ENCODE measurements around the gene VAV2. TPM values are rescaled to one million over a fixed set of nuclear protein-coding genes. Genes with fewer than 3 reads are reported as not detected.

The VAV2 gene
- total and polyA plus RNA-seq, 4 donors: 13.0 to 28.2 (median 16.3) TPM

DNA sequence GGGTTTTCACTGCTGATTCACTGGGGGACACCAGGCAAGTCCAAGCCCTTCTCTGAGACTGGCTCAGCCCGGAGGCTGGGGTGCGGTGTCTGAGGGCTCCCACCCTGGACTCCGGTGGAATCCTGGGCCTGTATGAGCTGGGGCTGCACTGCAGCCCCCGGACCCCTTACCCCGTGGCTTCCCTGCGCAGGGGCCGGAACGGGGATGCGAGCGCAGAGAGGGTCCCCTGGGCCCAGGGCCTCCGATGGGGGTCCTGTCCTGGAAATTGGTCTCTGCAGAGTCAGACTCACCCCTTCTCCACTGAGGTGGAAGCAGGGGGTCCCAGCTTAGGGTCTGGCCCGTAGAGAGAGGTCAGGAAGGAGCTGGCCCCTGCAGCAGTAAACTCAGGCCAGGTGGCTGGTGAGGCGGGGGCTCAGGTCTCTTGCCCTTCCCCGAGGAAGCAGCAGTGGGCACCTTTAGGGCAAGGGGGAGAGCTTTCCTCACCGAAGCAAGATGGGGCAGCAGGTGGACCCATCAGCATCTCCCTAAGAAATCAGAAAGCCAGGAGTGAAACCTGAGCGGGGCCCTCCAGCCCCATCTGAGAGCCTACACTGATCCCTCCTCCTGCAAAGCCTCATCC is 1.6 kb upstream of the VAV2 start:
- H3K4me3 ChIP-seq: no peak overlapping the region
- WGBS, 2 donors: 65 to 73% methylated on average over 16 of the region's 16 CpGs
- H3K27me3 ChIP-seq (ENCODE audit: control insufficient read depth in 3 of 3, insufficient read depth in 3 of 3, low read length in 2 of 3): no peaks in the 10 kb centered on the region
- no peaks in the 10 kb centered on the region for H3K36me3 ChIP-seq (ENCODE audit: control insufficient read depth in 4 of 4, insufficient read depth in 4 of 4, low read length in 4 of 4)
- no peak for ATAC-seq (ENCODE audit: insufficient read depth, low FRiP score)
- DNase-seq: no peak
- no peak overlapping the region for H3K9ac ChIP-seq (ENCODE audit: insufficient read depth in 1 of 2, low read length in 2 of 2)
- peak overlapping the region in 1 of 2 donors; percentile 94 for H3K27ac ChIP-seq (ENCODE audit: low read depth in 1 of 2, low read length in 1 of 2)
- no peaks in the 10 kb centered on the region for H3K9me3 ChIP-seq (ENCODE audit: control insufficient read depth in 4 of 4, insufficient read depth in 3 of 4, low read length in 3 of 4)
- peaks cover 0 to 31% (median 15%) of the 10 kb centered on the region in 5 donors for H3K4me1 ChIP-seq (ENCODE audit: control insufficient read depth in 5 of 5, insufficient read depth in 5 of 5, low read length in 5 of 5)
- TF ChIP-seq, protein P1, sequence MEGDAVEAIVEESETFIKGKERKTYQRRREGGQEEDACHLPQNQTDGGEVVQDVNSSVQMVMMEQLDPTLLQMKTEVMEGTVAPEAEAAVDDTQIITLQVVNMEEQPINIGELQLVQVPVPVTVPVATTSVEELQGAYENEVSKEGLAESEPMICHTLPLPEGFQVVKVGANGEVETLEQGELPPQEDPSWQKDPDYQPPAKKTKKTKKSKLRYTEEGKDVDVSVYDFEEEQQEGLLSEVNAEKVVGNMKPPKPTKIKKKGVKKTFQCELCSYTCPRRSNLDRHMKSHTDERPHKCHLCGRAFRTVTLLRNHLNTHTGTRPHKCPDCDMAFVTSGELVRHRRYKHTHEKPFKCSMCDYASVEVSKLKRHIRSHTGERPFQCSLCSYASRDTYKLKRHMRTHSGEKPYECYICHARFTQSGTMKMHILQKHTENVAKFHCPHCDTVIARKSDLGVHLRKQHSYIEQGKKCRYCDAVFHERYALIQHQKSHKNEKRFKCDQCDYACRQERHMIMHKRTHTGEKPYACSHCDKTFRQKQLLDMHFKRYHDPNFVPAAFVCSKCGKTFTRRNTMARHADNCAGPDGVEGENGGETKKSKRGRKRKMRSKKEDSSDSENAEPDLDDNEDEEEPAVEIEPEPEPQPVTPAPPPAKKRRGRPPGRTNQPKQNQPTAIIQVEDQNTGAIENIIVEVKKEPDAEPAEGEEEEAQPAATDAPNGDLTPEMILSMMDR (IDR thresholded peaks at IDR 0.05; ENCODE audit: control extremely low read depth, extremely low read depth): no peak

DNA sequence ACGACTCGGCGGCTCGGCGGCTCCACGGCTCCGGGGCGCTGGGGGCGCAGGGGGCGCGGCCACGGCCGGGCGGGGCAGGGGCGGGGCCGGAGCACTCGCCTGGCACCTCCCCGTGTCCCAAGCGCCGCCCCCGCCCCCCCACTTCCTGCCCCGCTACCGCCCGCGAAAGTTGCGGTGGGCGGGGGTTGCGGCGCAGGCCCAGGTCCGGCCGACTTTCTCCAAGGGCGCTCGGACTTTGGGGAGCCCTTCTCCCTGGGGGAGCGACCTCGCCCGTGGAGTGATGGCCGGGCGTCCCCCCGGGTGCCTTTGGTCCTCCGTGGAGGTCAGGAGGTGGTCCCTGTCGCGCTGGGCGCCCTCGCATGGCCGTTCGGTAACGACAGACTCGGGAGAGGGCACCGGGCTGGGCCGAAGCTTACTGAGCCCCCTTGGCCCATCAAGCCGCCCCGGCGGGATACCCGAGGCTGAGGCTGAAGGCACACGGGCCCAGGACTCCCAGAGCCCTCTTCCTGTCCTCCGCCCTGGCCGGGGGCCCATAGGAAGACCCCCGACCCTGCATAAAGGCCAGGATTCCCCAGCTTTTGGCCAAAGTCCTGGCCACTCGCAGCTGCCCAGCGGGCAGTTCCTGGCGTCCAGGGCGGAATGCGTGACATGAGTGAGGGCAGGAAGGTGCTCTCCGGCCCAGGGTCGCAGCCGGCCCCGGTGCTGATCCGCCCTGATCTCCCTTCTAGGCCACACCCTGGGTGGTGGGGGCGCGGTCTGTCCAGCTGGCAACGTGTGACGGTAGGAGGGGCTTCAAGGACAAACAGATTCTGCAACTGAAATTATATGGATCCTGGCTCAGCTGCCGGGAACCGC is 883 bp upstream of the VAV2 start:
- TF ChIP-seq, protein P1 (IDR thresholded peaks at IDR 0.05; ENCODE audit: control extremely low read depth, extremely low read depth): peak; percentile 12
- peak overlapping the region; percentile 68 for H3K4me3 ChIP-seq
- 1% methylated on average over 61 to 74 of the region's 74 CpGs for WGBS, 2 donors
- peak; percentile 92 to 94 (median 92) for DNase-seq
- peak overlapping the region; percentile 47 to 94 for H3K27ac ChIP-seq (ENCODE audit: low read depth in 1 of 2, low read length in 1 of 2)
- peak; percentile 81 for ATAC-seq (ENCODE audit: insufficient read depth, low FRiP score)
- H3K9me3 ChIP-seq (ENCODE audit: control insufficient read depth in 4 of 4, insufficient read depth in 3 of 4, low read length in 3 of 4): no peaks in the 10 kb centered on the region
- H3K36me3 ChIP-seq (ENCODE audit: control insufficient read depth in 4 of 4, insufficient read depth in 4 of 4, low read length in 4 of 4): no peaks in the 10 kb centered on the region
- peak overlapping the region in 1 of 2 donors; percentile 19 for H3K9ac ChIP-seq (ENCODE audit: insufficient read depth in 1 of 2, low read length in 2 of 2)
- no peaks in the 10 kb centered on the region for H3K27me3 ChIP-seq (ENCODE audit: control insufficient read depth in 3 of 3, insufficient read depth in 3 of 3, low read length in 2 of 3)
- H3K4me1 ChIP-seq (ENCODE audit: control insufficient read depth in 5 of 5, insufficient read depth in 5 of 5, low read length in 5 of 5): peaks cover 0 to 31% (median 15%) of the 10 kb centered on the region in 5 donors

- ATAC-seq (ENCODE audit: insufficient read depth, low FRiP score) (no peak), DNase-seq (peak in 1 of 3 donors; percentile 17)
- TF ChIP-seq, protein P1 (IDR thresholded peaks at IDR 0.05; ENCODE audit: control extremely low read depth, extremely low read depth): no peak
- Histone ChIP-seq H3K36me3 (ENCODE audit: control insufficient read depth in 4 of 4, insufficient read depth in 4 of 4, low read length in 4 of 4) (peaks cover 0 to under 1% (median 0%) of the 10 kb centered on the region in 4 donors), H3K9ac (ENCODE audit: insufficient read depth in 1 of 2, low read length in 2 of 2) (no peak overlapping the region), H3K4me3 (peak overlapping the region; percentile 68), H3K9me3 (ENCODE audit: control insufficient read depth in 4 of 4, insufficient read depth in 3 of 4, low read length in 3 of 4) (no peaks in the 10 kb centered on the region), H3K27me3 (ENCODE audit: control insufficient read depth in 3 of 3, insufficient read depth in 3 of 3, low read length in 2 of 3) (no peaks in the 10 kb centered on the region), H3K4me1 (ENCODE audit: control insufficient read depth in 5 of 5, insufficient read depth in 5 of 5, low read length in 5 of 5) (peaks cover 0 to 31% (median 15%) of the 10 kb centered on the region in 5 donors), H3K27ac (ENCODE audit: low read depth in 1 of 2, low read length in 1 of 2) (peak overlapping the region in 1 of 2 donors; percentile 85)
- 1 to 2% methylated on average over 52 to 82 of the region's 82 CpGs for WGBS, 2 donors
Observed at GRCh38 chr9:133991214-133991921, 756 bp downstream of the VAV2 start.
